ENCODE results near the gene MRPS6. TPM values are rescaled to one million over a fixed set of nuclear protein-coding genes. Genes with fewer than 3 reads are reported as not detected.

MRPS6 gene
- polyA plus RNA-seq, 1 donor (not counting 4 experiments of a cell fraction or from before 2014, with no cell fraction given): 41.5 TPM

DNA sequence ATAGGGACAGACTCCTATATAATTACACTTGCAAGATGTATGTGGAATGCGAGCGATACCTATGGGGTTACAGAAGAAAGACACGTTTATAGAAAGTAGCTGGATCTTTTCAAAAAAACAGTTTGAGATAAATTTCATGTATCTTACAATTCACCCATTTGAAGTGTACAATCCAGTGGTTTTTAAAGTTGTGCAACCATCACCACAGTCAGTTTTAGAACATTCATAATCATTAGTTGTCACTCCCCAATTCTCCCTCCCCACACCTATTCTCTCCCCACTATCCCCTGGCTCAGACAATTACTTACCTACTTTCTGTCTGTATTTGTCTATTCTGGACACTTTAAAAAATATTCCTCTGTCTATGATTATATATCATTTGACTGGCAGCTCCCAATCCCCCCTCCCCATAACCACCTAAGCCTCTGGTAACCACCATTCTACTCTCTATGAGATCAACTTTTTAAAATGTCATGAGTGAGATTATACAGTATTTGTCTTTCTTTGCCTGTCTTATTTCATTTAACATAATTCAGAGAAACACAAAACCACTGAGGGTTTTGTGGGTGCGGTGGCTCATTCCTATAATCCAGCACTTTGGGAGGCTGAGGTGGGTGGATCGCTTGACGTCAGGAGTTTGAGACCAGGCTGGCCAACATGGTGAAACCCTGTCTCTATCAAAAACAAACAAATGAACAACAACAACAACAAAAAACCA lies 39.1 kb downstream of the MRPS6 start:
- Histone ChIP-seq H3K27me3 (ENCODE audit: control insufficient read depth, extremely low read depth, insufficient read depth, low read length) (no peaks in the 10 kb centered on the region), H3K9ac (ENCODE audit: control insufficient read depth, extremely low read depth, insufficient read depth, low read length) (no peak overlapping the region), H3K79me2 (ENCODE audit: control insufficient read depth, insufficient read depth, low read length) (no peaks in the 10 kb centered on the region), H3K9me3 (ENCODE audit: control insufficient read depth, low read depth, low read length) (no peaks in the 10 kb centered on the region), H3K4me3 (ENCODE audit: control insufficient read depth in 2 of 3, extremely low read depth in 1 of 3, insufficient read depth in 2 of 3, low read depth in 1 of 3, low read length in 3 of 3) (no peak overlapping the region), H3K4me1 (ENCODE audit: control insufficient read depth, extremely low read depth, insufficient read depth, low read length) (no peaks in the 10 kb centered on the region), H2AFZ (ENCODE audit: control insufficient read depth, low read length) (no peak overlapping the region), H3K4me2 (ENCODE audit: control insufficient read depth, extremely low read depth, insufficient read depth, low read depth, low read length) (no peak overlapping the region), H3K36me3 (ENCODE audit: control insufficient read depth in 2 of 2, extremely low read depth in 1 of 2, insufficient read depth in 2 of 2, low read length in 2 of 2) (peaks cover 0 to 3% of the 10 kb centered on the region in 2 experiments), H3K27ac (ENCODE audit: control insufficient read depth, insufficient read depth, low read length) (no peak overlapping the region), H4K20me1 (ENCODE audit: control insufficient read depth, extremely low read depth, insufficient read depth, low read length) (no peaks in the 10 kb centered on the region), H3K9me1 (ENCODE audit: control insufficient read depth, extremely low read depth, insufficient read depth, low read length) (no peaks in the 10 kb centered on the region)
- TF ChIP-seq, protein P1, sequence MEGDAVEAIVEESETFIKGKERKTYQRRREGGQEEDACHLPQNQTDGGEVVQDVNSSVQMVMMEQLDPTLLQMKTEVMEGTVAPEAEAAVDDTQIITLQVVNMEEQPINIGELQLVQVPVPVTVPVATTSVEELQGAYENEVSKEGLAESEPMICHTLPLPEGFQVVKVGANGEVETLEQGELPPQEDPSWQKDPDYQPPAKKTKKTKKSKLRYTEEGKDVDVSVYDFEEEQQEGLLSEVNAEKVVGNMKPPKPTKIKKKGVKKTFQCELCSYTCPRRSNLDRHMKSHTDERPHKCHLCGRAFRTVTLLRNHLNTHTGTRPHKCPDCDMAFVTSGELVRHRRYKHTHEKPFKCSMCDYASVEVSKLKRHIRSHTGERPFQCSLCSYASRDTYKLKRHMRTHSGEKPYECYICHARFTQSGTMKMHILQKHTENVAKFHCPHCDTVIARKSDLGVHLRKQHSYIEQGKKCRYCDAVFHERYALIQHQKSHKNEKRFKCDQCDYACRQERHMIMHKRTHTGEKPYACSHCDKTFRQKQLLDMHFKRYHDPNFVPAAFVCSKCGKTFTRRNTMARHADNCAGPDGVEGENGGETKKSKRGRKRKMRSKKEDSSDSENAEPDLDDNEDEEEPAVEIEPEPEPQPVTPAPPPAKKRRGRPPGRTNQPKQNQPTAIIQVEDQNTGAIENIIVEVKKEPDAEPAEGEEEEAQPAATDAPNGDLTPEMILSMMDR (optimal IDR thresholded peaks at IDR 0.05 in 1 of 3, IDR thresholded peaks at IDR 0.05 in 1 of 3, conservative IDR thresholded peaks at IDR 0.05 in 1 of 3; ENCODE audit: extremely low read depth in 1 of 3, insufficient read depth in 2 of 3, low read length in 3 of 3): no peak
- TF ChIP-seq EZH2 (IDR thresholded peaks at IDR 0.05; ENCODE audit: low read length): no peak
- no peak for DNase-seq (ENCODE audit: low read depth, low spot score)
- FAIRE-seq: no peak
- dilution Hi-C loops (cut with MboI; ENCODE audit: extremely low pct_ligation_motif_present, low sequenced_read_pairs): no loop called here

DNA sequence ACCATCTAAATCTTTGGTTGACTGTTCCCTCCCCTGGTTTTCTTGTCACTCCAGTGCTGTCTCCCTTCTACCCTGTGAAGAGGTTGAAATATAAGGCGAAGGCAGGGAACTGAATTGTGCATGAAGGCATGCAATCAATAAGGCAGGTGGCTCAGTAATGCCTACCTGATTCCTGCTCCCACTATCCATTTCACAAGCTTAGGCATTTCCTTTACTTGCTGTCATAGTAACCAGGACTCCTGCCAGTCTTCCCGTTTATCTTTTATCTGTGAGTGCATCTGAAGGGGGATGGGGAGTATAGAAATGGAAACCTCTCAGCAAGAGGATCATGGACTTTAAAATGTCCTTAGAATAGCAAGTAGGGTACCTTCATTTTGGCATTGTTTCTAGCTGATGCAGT lies 40.5 kb downstream of the MRPS6 start:
- no peaks in the 10 kb centered on the region for H3K36me3 ChIP-seq (ENCODE audit: control insufficient read depth in 2 of 2, extremely low read depth in 1 of 2, insufficient read depth in 2 of 2, low read length in 2 of 2)
- H3K27ac ChIP-seq (ENCODE audit: control insufficient read depth, insufficient read depth, low read length): no peak overlapping the region
- DNase-seq (ENCODE audit: low read depth, low spot score) (no peak), FAIRE-seq (no peak)
- dilution Hi-C loops (cut with MboI; ENCODE audit: extremely low pct_ligation_motif_present, low sequenced_read_pairs): no loop called here
- H3K9ac ChIP-seq (ENCODE audit: control insufficient read depth, extremely low read depth, insufficient read depth, low read length): no peak overlapping the region
- TF ChIP-seq, protein P1 (optimal IDR thresholded peaks at IDR 0.05 in 1 of 3, IDR thresholded peaks at IDR 0.05 in 1 of 3, conservative IDR thresholded peaks at IDR 0.05 in 1 of 3; ENCODE audit: extremely low read depth in 1 of 3, insufficient read depth in 2 of 3, low read length in 3 of 3): no peak
- no peak for TF ChIP-seq EZH2 (IDR thresholded peaks at IDR 0.05; ENCODE audit: low read length)
- no peaks in the 10 kb centered on the region for H3K4me1 ChIP-seq (ENCODE audit: control insufficient read depth, extremely low read depth, insufficient read depth, low read length)
- H3K4me2 ChIP-seq (ENCODE audit: control insufficient read depth, extremely low read depth, insufficient read depth, low read depth, low read length): no peak overlapping the region
- H2AFZ ChIP-seq (ENCODE audit: control insufficient read depth, low read length): no peak overlapping the region
- H3K27me3 ChIP-seq (ENCODE audit: control insufficient read depth, extremely low read depth, insufficient read depth, low read length): no peaks in the 10 kb centered on the region
- H3K9me1 ChIP-seq (ENCODE audit: control insufficient read depth, extremely low read depth, insufficient read depth, low read length): no peaks in the 10 kb centered on the region
- no peaks in the 10 kb centered on the region for H4K20me1 ChIP-seq (ENCODE audit: control insufficient read depth, extremely low read depth, insufficient read depth, low read length)
- no peak overlapping the region for H3K4me3 ChIP-seq (ENCODE audit: control insufficient read depth in 2 of 3, extremely low read depth in 1 of 3, insufficient read depth in 2 of 3, low read depth in 1 of 3, low read length in 3 of 3)
- no peaks in the 10 kb centered on the region for H3K9me3 ChIP-seq (ENCODE audit: control insufficient read depth, low read depth, low read length)
- no peaks in the 10 kb centered on the region for H3K79me2 ChIP-seq (ENCODE audit: control insufficient read depth, insufficient read depth, low read length)

Data from keratinocyte (primary cell).